ENCODE results near the gene NT5DC3. TPM values are rescaled to one million over a fixed set of nuclear protein-coding genes. Genes with fewer than 3 reads are reported as not detected.
A peak's percentile ranks its signal among the peaks of the same experiment; 100 is the strongest.

NT5DC3 gene
- 1 to 10 TPM; 6.0 to 6.4 TPM for total RNA-seq

DNA sequence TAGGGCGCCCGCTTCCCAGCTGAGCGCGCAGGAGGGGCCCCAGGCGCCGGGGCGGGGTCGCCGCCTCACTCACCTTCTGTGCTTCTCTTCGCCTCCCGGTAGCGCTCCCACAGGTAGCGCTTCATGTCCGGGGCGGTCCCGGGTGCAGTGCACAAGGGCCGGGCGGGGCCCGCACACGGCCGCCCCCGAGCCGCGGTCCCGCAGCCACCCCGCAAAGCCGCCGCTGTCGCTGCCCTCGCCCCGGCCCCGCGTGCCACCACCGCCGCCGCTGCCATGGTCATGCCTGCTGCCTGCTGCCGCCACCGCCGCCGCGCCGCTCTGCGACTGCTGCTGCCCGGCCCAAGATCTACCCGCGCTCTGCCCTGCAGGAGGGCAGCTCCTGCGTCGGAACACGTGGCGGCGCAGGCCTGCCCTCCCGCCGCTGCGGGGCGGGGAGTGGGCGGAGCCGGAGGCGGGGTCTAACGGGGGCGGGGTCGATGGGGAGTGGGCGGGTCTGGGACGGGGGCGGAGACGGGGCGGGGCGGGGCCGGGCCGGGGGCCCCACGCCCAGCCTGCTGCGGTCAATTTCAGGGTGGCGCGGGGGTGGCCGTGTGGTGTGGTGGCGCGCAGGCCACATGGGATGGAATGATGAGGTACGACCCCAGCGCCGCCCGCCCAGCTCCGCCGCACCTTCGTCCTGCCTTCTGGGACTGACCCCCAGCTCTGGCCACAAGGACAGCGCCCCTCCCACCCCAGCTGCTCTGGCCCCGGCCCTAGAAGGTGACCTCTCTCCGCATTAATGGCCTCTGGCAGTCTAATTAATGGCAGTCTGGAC lies at the start of gene NT5DC3:
Gene NT5DC3 (minus strand): TSS at position 359 of the 814 bp plus-strand sequence. CDS start 78 bp downstream, at position 281.
- Mint-ChIP-seq H3K36me3 (ENCODE audit: low read depth) (peaks cover 12% of the 10 kb centered on the region), H3K9me3 (no peaks in the 10 kb centered on the region), H3K4me1 (ENCODE audit: low read depth) (peaks cover 21% of the 10 kb centered on the region), H3K27ac (no peak within 1 kb of the TSS), H3K27me3 (ENCODE audit: low read depth) (no peaks in the 10 kb centered on the region), H3K4me3 (peak within 1 kb of the TSS; percentile 81)
- intact Hi-C loops (cut with micrococcal nuclease): loop anchor here (1.0 to 10.0 kb wide), 9 partner anchors 38 to 1494 kb away; partner anchors contain the start of genes C12orf75, HCFC2, HSP90B1 and NFYB
- peak; percentile 82 for DNase-seq
- CTCF ChIA-PET: interaction anchor here (0.5 to 1.2 kb wide), 2 partner anchors 8 to 69 kb away, joined by 3 read pairs; no protein-coding TSS in a partner anchor

DNA sequence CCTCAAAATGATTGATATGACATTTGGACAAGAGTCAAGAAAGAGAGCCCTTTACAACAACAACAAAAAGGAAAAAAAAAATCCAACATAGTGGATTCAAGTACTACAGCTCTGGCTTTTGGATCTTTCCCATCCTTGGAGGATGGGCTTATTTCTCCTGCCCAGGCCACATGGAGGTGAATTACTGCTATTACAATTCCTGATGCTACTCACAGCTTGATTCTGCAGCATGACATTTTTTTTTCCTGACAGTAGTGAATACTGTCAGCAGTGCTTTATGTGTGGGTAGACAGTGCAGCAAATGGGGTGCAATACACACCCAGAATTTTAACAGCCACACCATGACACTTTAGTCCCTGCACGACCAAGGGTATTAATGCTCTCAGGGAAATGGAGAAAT lies 46.7 kb upstream of the NT5DC3 start:
- H3K4me3 Mint-ChIP-seq: no peak overlapping the region
- peaks cover 9% of the 10 kb centered on the region for H3K4me1 Mint-ChIP-seq (ENCODE audit: low read depth)
- CTCF ChIA-PET: interaction anchor here (0.7 kb wide), 1 partner anchor 234 kb away, joined by 5 read pairs; no protein-coding TSS in a partner anchor
- intact Hi-C loops (cut with micrococcal nuclease): no loop called here
- DNase-seq: no peak
- H3K27me3 Mint-ChIP-seq (ENCODE audit: low read depth): no peaks in the 10 kb centered on the region
- H3K9me3 Mint-ChIP-seq: no peaks in the 10 kb centered on the region
- no peaks in the 10 kb centered on the region for H3K36me3 Mint-ChIP-seq (ENCODE audit: low read depth)
- H3K27ac Mint-ChIP-seq: no peak overlapping the region

DNA sequence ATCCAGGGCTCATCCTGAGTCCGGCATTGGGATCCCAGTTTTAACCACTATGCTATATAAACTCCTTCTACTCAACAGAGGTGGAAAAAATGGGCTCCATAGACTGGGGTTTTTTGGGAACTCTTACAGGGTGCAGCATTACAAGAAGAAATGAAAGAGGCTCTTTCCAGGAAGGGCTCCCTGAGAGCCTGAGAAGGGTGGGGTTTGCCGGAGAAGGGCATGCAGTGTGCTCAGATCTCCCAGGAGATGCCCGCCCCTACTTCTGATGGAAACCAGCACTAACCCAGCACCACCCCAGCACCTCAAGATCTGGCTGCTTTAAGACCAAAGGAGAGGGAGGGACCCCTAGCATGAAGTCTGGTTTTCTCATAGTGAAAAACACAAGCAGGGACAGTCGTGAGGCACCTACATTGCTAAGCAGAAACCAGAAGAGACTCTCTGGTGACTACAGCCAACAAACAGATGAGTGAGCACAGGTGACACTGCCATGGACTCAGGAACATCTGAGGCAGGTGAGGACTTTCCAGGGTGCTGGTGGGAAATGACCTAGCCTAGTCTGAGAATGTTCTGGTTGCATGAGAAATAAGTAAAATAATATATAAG lies 45.3 kb upstream of the NT5DC3 start:
- H3K36me3 Mint-ChIP-seq (ENCODE audit: low read depth): no peaks in the 10 kb centered on the region
- H3K27ac Mint-ChIP-seq: no peak overlapping the region
- H3K27me3 Mint-ChIP-seq (ENCODE audit: low read depth): no peaks in the 10 kb centered on the region
- intact Hi-C loops (cut with micrococcal nuclease): no loop called here
- no peak for DNase-seq
- CTCF ChIA-PET: interaction anchor here (0.7 kb wide), 1 partner anchor 178 kb away, joined by 3 read pairs; no protein-coding TSS in a partner anchor
- H3K9me3 Mint-ChIP-seq: no peaks in the 10 kb centered on the region
- no peak overlapping the region for H3K4me3 Mint-ChIP-seq
- H3K4me1 Mint-ChIP-seq (ENCODE audit: low read depth): peaks cover 9% of the 10 kb centered on the region

DNA sequence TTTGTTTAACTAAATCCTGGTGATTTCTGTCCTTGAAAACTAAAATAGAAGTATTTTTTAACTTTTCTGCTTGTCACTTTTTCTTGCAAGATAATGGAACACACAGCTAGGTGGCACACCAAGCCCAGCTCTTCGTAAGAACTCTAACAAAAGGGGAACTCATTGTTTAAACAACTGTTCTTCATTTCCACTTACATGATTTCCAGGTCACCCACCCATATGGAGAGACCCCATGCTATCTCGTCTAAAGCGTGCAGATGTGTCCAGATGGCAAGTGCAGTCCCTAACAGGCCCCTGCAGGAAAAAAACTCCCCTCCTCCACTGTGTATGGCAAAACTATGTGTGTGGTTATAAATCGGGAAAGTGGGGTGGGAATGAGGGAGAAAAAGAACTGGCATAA lies 43.3 kb upstream of the NT5DC3 start:
- Mint-ChIP-seq H3K9me3 (no peaks in the 10 kb centered on the region), H3K27ac (no peak overlapping the region), H3K4me3 (no peak overlapping the region), H3K27me3 (ENCODE audit: low read depth) (no peaks in the 10 kb centered on the region), H3K4me1 (ENCODE audit: low read depth) (peaks cover 22% of the 10 kb centered on the region), H3K36me3 (ENCODE audit: low read depth) (no peaks in the 10 kb centered on the region)
- peak; percentile 75 for DNase-seq
- intact Hi-C loops (cut with micrococcal nuclease): loop anchor here (1.0 to 5.0 kb wide), 8 partner anchors 41 to 403 kb away; partner anchors contain the start of genes HSP90B1, TDG and TXNRD1
- CTCF ChIA-PET: interaction anchor here (0.6 to 3.8 kb wide), 14 partner anchors 8 to 646 kb away, joined by 3 to 26 read pairs (median 3); no protein-coding TSS in a partner anchor

DNA sequence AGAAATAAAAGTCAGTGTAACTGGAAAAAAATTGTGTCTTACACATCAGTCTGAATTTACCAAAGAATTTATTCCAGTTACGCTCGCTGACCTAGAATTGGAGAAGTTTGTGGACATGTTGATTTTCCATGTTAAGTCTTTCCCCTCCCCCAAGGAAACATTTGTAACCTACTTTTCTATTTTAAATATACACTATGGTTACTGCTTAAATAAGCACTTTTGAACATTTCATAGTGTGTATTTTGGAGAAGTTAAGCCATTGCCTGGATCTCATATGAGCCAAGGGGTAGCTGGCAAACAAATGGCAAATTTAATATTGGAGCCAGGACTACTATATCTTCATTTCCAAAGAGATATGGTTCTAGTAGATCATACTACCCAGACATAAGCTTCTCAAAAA lies 42.9 kb upstream of the NT5DC3 start:
- Mint-ChIP-seq H3K4me3 (no peak overlapping the region), H3K36me3 (ENCODE audit: low read depth) (no peaks in the 10 kb centered on the region), H3K27me3 (ENCODE audit: low read depth) (no peaks in the 10 kb centered on the region), H3K4me1 (ENCODE audit: low read depth) (peaks cover 26% of the 10 kb centered on the region), H3K27ac (no peak overlapping the region), H3K9me3 (no peaks in the 10 kb centered on the region)
- no peak for DNase-seq
- CTCF ChIA-PET: interaction anchor here (0.6 to 3.8 kb wide), 14 partner anchors 9 to 646 kb away, joined by 3 to 26 read pairs (median 3); no protein-coding TSS in a partner anchor
- intact Hi-C loops (cut with micrococcal nuclease): loop anchor here (1.0 to 5.0 kb wide), 8 partner anchors 41 to 403 kb away; partner anchors contain the start of genes HSP90B1, TDG and TXNRD1

DNA sequence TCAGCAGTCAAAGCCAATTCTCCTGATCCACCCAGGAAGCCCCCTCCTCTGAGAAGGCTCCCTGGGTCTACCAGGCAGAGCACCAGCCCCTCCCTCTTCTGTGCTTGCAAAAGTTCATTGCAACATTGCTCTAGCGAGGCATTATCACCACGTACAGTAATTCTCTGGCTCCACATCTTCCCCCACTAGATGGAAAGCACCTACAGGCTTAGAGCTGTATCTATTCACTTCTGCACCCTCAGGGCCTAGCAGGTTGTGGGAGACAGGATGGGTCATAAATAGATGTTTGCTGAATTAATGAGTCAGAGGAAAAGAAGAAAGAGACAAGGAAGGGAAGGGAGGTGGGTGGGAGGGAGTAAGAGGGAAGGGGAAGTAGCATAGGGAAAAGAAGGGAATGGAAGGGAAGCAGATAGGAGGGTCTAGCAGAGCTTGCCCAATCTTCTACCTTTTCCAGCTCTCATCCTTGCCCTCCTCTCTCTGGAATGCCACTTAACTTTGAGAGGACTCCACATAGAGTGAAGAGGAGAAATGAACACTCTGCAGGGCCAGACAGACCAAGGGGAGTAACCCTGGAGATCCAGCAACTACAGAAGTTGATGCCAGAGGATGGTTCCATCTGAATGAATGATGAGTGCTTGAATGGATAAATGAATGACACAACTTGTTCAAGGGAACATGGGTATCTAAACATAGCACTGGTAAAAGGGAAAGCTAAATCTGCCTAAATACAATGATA lies 42.0 kb upstream of the NT5DC3 start:
- no peak for DNase-seq

DNA sequence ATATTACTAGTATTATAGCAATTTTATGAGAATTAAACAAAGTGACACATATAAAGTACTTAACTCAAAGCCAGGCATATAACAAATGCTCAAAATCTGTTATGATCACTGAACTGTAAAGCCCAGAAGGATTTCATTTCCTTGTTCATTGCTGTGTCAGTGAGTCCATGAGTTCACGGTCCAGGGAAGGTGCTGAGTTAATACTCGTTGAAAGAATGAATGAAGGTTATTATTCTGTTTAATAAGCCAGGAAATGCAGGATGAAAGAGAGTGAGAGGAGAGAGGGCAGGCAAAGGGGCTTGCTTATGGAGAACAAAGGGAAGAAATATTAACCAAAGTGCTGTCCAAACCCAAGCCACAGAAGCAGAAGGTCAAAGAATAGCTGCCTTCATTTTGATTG lies 40.2 kb upstream of the NT5DC3 start:
- CTCF ChIA-PET: interaction anchor here (3.8 kb wide), 1 partner anchor 228 kb away, joined by 26 read pairs; no protein-coding TSS in a partner anchor
- H3K4me3 Mint-ChIP-seq: no peak overlapping the region
- no peak overlapping the region for H3K27ac Mint-ChIP-seq
- no peaks in the 10 kb centered on the region for H3K9me3 Mint-ChIP-seq
- DNase-seq: no peak
- no peaks in the 10 kb centered on the region for H3K36me3 Mint-ChIP-seq (ENCODE audit: low read depth)
- peaks cover 29% of the 10 kb centered on the region for H3K4me1 Mint-ChIP-seq (ENCODE audit: low read depth)
- intact Hi-C loops (cut with micrococcal nuclease): loop anchor here (5.0 kb wide), 2 partner anchors 336 to 406 kb away; partner anchors contain the start of gene TXNRD1
- no peaks in the 10 kb centered on the region for H3K27me3 Mint-ChIP-seq (ENCODE audit: low read depth)

More for the DNA sequence above, 42.0 kb upstream of the NT5DC3 start:
- H3K4me1 Mint-ChIP-seq (ENCODE audit: low read depth): peaks cover 31% of the 10 kb centered on the region
- H3K36me3 Mint-ChIP-seq (ENCODE audit: low read depth): no peaks in the 10 kb centered on the region
- no peaks in the 10 kb centered on the region for H3K27me3 Mint-ChIP-seq (ENCODE audit: low read depth)
- H3K4me3 Mint-ChIP-seq: no peak overlapping the region
- no peak overlapping the region for H3K27ac Mint-ChIP-seq
- intact Hi-C loops (cut with micrococcal nuclease): loop anchor here (5.0 kb wide), 2 partner anchors 334 to 404 kb away; partner anchors contain the start of gene TXNRD1
- CTCF ChIA-PET: interaction anchor here (1.1 to 3.8 kb wide), 6 partner anchors 19 to 226 kb away, joined by 3 to 26 read pairs (median 4); no protein-coding TSS in a partner anchor
- H3K9me3 Mint-ChIP-seq: no peaks in the 10 kb centered on the region

DNA sequence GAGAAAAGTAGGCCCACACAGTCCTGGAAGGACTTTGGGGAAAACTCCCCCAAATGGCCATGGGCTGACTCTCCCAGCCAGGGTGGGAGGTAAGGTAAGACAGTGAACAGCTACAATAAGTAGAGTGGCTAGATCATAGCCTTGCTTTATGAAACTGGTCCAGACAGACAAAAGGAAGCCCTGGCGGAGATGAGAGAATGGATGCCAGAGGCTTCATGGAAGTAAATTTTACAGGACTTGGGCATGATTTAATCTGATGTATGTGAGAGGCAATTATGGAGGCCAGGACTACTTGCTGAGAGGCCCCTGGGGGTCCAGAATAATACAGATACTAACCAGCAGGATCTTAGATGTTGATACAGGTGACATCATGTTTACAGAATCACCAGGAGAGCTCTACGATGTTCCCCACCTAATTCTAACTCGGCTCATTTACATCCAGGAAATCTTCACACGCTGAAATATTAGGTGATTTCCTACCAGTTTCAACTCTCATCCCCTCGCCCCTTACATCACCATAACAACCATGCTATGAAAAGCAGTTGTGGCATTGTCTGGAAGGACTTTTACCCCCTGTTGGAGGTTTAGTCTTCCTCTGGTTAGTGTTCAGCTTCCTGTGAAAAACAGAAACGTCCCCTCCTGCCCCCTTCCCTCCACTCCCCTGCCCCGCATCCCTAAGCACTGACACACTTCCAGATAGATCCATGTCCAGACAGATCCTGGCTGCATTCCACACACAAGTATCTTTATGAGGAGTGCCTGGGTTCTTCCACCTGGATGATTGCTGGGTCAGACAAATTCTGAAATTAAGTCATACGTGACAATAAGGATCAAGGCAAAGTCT lies 39.5 kb upstream of the NT5DC3 start:
- intact Hi-C loops (cut with micrococcal nuclease): loop anchor here (1.0 to 5.0 kb wide), 4 partner anchors 50 to 407 kb away; partner anchors contain the start of genes HSP90B1 and TXNRD1
- CTCF ChIA-PET: interaction anchor here (0.6 to 4.9 kb wide), 8 partner anchors 15 to 303 kb away, joined by 3 to 33 read pairs (median 3); no protein-coding TSS in a partner anchor
- Mint-ChIP-seq H3K4me1 (ENCODE audit: low read depth) (peaks cover 27% of the 10 kb centered on the region), H3K4me3 (no peak overlapping the region), H3K27me3 (ENCODE audit: low read depth) (no peaks in the 10 kb centered on the region), H3K36me3 (ENCODE audit: low read depth) (no peaks in the 10 kb centered on the region), H3K9me3 (no peaks in the 10 kb centered on the region), H3K27ac (no peak overlapping the region)
- peak; percentile 62 for DNase-seq

DNA sequence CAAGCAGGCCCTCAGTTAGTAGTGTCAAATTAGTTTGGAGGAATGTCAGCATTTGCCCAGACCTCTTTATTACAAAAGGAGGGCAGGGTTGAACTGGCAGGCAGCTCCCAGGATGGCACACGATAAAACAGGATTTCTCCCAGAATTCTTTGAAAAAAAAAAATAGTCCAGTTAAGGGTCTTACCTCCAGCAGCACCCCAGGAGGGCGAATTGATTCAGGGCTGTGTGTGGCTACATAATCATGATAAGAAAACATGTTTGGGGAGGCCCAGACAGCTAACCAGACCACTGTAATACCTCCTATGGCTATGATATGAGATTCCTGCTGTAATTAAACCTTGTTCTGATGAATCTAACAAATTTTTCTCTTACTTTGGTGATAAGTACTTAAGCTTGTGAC lies 38.8 kb upstream of the NT5DC3 start:
- DNase-seq: no peak
- Mint-ChIP-seq H3K9me3 (no peaks in the 10 kb centered on the region), H3K27me3 (ENCODE audit: low read depth) (no peaks in the 10 kb centered on the region), H3K4me3 (no peak overlapping the region), H3K4me1 (ENCODE audit: low read depth) (peaks cover 27% of the 10 kb centered on the region), H3K27ac (no peak overlapping the region), H3K36me3 (ENCODE audit: low read depth) (no peaks in the 10 kb centered on the region)
- intact Hi-C loops (cut with micrococcal nuclease): loop anchor here (1.0 to 5.0 kb wide), 7 partner anchors 39 to 407 kb away; partner anchors contain the start of genes HCFC2, HSP90B1, NT5DC3 and TXNRD1
- CTCF ChIA-PET: interaction anchor here (0.6 to 4.9 kb wide), 8 partner anchors 15 to 303 kb away, joined by 3 to 33 read pairs (median 3); no protein-coding TSS in a partner anchor

DNA sequence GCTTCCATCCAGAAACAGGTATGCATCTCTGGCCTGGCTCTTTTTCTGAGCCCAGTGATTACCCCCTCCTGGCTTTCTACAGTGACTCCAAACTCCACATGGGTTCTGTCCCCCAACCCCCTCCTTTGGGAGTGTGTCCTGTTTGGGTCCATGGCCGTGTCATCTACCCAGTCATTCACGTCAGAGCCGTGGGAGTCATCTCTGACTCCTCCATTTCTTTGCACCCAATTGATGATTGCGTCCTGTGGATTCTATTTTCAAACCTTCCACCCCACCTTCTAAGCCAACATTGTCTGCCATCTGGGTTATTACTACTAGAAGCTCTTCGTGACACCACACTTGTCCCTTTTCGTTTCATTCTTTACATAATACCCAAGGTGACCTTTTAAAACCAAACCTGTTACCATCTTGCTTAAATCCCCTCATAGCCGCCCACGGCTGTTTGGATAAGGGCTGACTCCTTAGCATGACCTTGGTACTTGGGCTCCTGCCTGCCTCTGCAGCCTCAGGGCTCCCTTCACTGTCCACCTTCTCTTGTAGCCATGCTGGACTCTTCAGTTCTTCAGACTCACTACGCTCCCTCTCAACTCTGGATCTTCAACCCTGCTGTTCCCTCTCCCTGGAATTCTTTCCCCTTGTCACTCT lies 38.1 kb upstream of the NT5DC3 start:
- no peaks in the 10 kb centered on the region for H3K9me3 Mint-ChIP-seq
- H3K4me3 Mint-ChIP-seq: no peak overlapping the region
- intact Hi-C loops (cut with micrococcal nuclease): loop anchor here (2.0 to 5.0 kb wide), 3 partner anchors 38 to 252 kb away; partner anchors contain the start of genes HCFC2 and NT5DC3
- CTCF ChIA-PET: interaction anchor here (0.8 to 4.9 kb wide), 9 partner anchors 10 to 231 kb away, joined by 3 to 33 read pairs (median 4); no protein-coding TSS in a partner anchor
- no peak overlapping the region for H3K27ac Mint-ChIP-seq
- H3K27me3 Mint-ChIP-seq (ENCODE audit: low read depth): no peaks in the 10 kb centered on the region
- DNase-seq: peak; percentile 29
- no peaks in the 10 kb centered on the region for H3K36me3 Mint-ChIP-seq (ENCODE audit: low read depth)
- peaks cover 24% of the 10 kb centered on the region for H3K4me1 Mint-ChIP-seq (ENCODE audit: low read depth)
